ENCODE data around the gene HOXA6. TPM values are rescaled to one million over a fixed set of nuclear protein-coding genes. Genes with fewer than 3 reads are reported as not detected.

HOXA6 gene
- total RNA-seq, 4 donors from 2014 or later = 1.1 to 1.6 TPM; not detected in 2

DNA sequence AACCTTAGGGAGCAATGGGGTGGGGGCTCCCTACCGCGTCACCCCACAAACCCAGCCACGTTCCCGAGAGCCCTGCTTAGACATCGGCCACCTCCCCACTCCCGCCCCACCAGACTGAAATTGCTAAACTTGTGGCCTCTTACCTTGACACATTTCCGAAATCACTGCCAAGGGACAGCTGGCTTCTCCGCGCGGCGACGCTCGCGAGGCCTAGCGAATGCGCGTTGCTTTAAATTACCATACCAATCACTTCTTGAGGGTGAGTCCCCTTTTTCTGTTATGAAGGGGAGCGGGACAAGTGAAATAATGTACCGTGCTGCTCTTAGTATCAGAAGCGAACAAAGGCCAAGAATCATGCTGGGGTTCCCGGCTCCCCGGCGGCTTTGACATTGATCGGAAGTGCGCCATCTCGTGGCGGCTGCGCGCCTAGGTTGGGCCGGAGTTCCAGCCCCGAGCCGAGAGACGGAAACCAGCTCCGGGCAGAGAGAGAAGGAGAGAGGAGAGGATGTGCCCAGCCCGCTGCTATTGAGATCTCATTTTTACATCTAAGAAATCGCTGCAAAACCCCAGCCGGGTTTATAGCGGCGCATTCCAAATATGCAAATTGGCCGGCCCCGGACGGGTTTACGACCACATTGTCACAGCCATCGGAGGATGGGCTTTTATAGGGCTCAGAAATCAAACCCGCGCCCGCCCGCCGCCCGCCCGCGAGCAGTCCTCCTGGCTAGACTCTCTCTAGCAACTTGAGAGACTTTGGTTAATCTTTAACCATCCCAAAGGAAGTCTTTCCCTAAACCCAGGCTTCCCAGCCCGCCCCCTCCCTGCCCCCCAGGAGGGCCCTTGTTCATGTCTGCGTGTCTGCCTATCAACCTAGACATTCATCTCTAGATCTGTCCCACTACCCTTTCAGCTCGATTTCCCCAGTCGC, 32.2 kb upstream of the HOXA6 start:
- peak; percentile 34 to 45 for DNase-seq
- 3 to 11% methylated on average over 49 to 54 of the region's 56 CpGs for WGBS, 2 donors
- H3K27ac ChIP-seq = no peak overlapping the region
- H3K27me3 ChIP-seq = peaks cover 88% of the 10 kb centered on the region
- intact Hi-C loops (cut with DNase I) = loop anchor here (10.0 kb wide), 1 partner anchor 1095 kb away; no protein-coding TSS in a partner anchor
- no peak overlapping the region for H3K4me3 ChIP-seq (replicated peaks in 1 of 3)
- TF ChIP-seq POLR2A (IDR thresholded peaks at IDR 0.05) = no peak
- TF ChIP-seq, protein P1, sequence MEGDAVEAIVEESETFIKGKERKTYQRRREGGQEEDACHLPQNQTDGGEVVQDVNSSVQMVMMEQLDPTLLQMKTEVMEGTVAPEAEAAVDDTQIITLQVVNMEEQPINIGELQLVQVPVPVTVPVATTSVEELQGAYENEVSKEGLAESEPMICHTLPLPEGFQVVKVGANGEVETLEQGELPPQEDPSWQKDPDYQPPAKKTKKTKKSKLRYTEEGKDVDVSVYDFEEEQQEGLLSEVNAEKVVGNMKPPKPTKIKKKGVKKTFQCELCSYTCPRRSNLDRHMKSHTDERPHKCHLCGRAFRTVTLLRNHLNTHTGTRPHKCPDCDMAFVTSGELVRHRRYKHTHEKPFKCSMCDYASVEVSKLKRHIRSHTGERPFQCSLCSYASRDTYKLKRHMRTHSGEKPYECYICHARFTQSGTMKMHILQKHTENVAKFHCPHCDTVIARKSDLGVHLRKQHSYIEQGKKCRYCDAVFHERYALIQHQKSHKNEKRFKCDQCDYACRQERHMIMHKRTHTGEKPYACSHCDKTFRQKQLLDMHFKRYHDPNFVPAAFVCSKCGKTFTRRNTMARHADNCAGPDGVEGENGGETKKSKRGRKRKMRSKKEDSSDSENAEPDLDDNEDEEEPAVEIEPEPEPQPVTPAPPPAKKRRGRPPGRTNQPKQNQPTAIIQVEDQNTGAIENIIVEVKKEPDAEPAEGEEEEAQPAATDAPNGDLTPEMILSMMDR (IDR thresholded peaks at IDR 0.05) = peak; percentile 35 to 85 (median 48)
- H3K36me3 ChIP-seq = no peaks in the 10 kb centered on the region
- no peaks in the 10 kb centered on the region for H3K9me3 ChIP-seq
- peaks cover 15 to 24% of the 10 kb centered on the region in 2 donors for H3K4me1 ChIP-seq

DNA sequence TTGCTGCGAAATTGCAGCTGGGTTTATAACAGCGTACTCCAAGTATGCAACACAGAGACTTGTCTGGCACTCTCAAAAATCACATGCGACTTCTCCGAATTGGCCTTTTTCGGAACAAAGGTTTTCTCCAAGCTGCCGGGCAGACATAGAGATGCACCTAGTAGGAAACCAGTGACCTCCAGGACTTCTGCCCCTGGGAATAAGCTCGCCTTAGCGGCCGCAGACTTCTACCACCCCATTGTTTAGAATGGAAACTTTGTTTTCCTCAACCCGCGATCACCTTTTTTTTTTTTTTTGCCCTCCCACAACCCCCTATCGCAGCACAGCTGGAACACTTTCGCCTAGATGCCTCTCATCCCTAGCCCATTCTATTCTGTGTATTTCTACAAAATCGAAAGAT, 31.5 kb upstream of the HOXA6 start:
- WGBS, 2 donors = 28 to 44% methylated on average over 14 of the region's 14 CpGs
- intact Hi-C loops (cut with DNase I) = loop anchor here (10.0 kb wide), 1 partner anchor 1094 kb away; no protein-coding TSS in a partner anchor
- Histone ChIP-seq H3K36me3 (no peaks in the 10 kb centered on the region), H3K27ac (no peak overlapping the region), H3K4me1 (peaks cover 9 to 22% of the 10 kb centered on the region in 2 donors), H3K9me3 (no peaks in the 10 kb centered on the region), H3K4me3 (replicated peaks in 1 of 3) (no peak overlapping the region), H3K27me3 (peaks cover 88% of the 10 kb centered on the region)
- DNase-seq = no peak
- TF ChIP-seq POLR2A (IDR thresholded peaks at IDR 0.05) = no peak

DNA sequence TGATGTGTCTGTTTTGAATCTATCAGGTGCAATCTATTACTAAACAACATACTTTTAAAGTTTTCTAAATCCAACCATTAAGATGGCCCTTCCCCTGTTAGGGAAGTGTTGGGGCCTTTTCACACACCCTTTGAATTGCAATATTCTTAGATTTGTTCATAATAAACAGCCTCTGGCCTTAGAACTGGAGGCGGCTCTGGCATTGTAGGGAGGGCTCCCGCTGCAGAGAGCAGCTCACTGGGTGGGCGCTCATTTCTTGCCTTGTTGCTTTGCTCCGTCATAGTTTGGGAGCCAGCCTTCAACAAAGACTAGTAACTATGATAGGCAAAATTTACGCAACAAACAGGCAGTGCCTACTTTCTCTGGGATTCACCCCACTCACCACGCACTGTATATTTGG, 30.8 kb upstream of the HOXA6 start:
- peaks cover 9 to 22% of the 10 kb centered on the region in 2 donors for H3K4me1 ChIP-seq
- intact Hi-C loops (cut with DNase I) = loop anchor here (10.0 kb wide), 1 partner anchor 1094 kb away; no protein-coding TSS in a partner anchor
- H3K9me3 ChIP-seq = no peaks in the 10 kb centered on the region
- no peak for TF ChIP-seq POLR2A (IDR thresholded peaks at IDR 0.05)
- TF ChIP-seq, protein P1 (IDR thresholded peaks at IDR 0.05) = no peak
- no peak overlapping the region for H3K27ac ChIP-seq
- peaks cover 88% of the 10 kb centered on the region for H3K27me3 ChIP-seq
- no peak for DNase-seq
- 60 to 69% methylated on average over 6 of the region's 6 CpGs for WGBS, 2 donors
- no peak overlapping the region for H3K4me3 ChIP-seq (replicated peaks in 1 of 3)
- no peaks in the 10 kb centered on the region for H3K36me3 ChIP-seq

DNA sequence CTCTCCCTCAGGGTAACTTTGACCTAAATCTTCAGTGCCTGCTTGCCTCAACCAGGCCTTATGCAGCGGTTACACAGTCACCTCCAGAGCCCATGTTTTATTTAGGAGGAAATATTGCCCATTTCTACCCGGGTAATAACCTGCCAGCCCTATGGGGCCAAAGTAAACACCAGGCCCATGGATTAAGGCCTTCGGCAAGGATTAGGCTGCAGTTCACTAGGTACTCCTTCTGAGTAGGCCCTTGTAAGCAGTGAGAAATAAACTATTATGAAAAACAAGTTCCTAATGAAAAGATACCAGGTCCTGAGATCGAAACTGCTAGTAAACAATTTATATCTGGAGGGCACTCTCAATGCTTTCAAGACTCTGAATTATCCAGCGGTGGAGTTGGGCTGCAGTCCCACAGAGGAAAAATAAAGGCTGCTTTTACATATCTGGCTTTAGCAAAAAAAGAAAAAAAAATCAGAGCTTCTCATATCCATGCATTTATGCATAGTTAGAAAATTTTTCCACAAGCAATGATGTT, 30.3 kb upstream of the HOXA6 start:
- 75 to 88% methylated on average over 5 of the region's 5 CpGs for WGBS, 2 donors
- DNase-seq = no peak
- H3K9me3 ChIP-seq = no peaks in the 10 kb centered on the region
- no peak overlapping the region for H3K27ac ChIP-seq
- no peaks in the 10 kb centered on the region for H3K36me3 ChIP-seq
- H3K4me1 ChIP-seq = peaks cover 15 to 23% of the 10 kb centered on the region in 2 donors
- peaks cover 88% of the 10 kb centered on the region for H3K27me3 ChIP-seq
- intact Hi-C loops (cut with DNase I) = loop anchor here (10.0 kb wide), 1 partner anchor 1093 kb away; no protein-coding TSS in a partner anchor
- H3K4me3 ChIP-seq (replicated peaks in 1 of 3) = no peak overlapping the region
- no peak for TF ChIP-seq POLR2A (IDR thresholded peaks at IDR 0.05)
- TF ChIP-seq, protein P1 (IDR thresholded peaks at IDR 0.05) = no peak

DNA sequence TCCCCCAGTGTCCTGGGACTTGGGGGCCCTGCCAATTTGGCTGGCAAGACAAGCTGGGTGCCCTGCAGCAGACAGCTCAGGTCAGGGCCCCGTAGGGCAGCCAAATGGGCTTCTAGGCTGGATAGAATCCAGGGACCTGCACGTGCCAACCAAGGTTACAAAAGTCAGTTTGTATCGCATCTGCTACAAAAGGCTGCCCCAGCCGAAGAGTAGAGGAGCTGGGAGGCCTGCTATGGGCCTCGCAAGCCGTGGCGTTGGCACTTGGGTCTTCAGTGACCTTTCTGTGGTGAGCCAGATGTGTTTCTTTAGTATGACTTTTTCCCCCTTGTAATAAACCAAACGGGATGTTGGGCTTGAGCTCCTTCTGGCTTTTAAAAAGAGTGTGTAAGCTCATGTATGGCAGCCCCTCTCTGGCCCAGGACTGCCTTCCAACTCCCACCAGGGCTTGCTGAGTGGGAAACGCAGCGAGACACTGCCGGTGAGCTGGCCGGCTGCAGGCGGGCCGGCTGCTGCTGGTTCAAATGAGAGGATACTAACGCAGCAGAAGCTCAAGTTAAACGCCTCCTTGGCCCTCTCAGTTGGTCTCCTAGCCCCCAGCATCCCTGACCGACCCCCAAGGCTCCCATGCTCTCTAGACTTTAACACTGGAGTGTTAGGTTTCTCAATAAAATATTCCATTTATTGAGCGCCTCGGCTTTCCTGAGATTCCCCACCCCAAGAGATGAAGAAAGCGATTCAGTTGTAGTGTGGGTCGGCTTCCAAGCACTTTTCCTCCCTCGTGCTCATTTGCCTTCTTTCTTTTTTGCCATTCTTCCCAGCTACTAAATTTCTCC, 29.6 kb upstream of the HOXA6 start:
- intact Hi-C loops (cut with DNase I) = loop anchor here (10.0 kb wide), 1 partner anchor 1092 kb away; no protein-coding TSS in a partner anchor
- H3K4me3 ChIP-seq (replicated peaks in 1 of 3) = no peak overlapping the region

More for the DNA sequence above, 29.6 kb upstream of the HOXA6 start:
- Histone ChIP-seq H3K27me3 (peaks cover 89% of the 10 kb centered on the region), H3K4me1 (peaks cover 20 to 29% of the 10 kb centered on the region in 2 donors), H3K9me3 (no peaks in the 10 kb centered on the region), H3K36me3 (no peaks in the 10 kb centered on the region), H3K27ac (no peak overlapping the region)
- WGBS, 2 donors = 63 to 75% methylated on average over 22 of the region's 22 CpGs
- no peak for DNase-seq
- TF ChIP-seq, protein P1 (IDR thresholded peaks at IDR 0.05) = no peak
- no peak for TF ChIP-seq POLR2A (IDR thresholded peaks at IDR 0.05)
